SK-N-MC (cell line): ENCODE data around the gene BLOC1S2.

Source experiments
- EZH2 ChIP-seq: fragments of 200-600 bp; sonication (generic); IDR thresholded peaks from one replicate; pipeline ENCODE4 v1.6.1; 2017; ENCODE audit warnings: antibody characterized with exemption
- FOXP2 ChIP-seq: optimal IDR thresholded peaks from 2 replicates; pipeline ENCODE3; 2011; ENCODE audit warnings: mild to moderate bottlenecking, moderate library complexity; ENCODE audit not compliant: insufficient read depth; ENCODE audit errors: extremely low read length, control extremely low read depth
- POLR2AphosphoS5 ChIP-seq: IDR thresholded peaks from 2 replicates; pipeline ENCODE4 v1.6.1; 2012; ENCODE audit warnings: mild to moderate bottlenecking, low read depth, low read length, borderline replicate concordance

GRCh38 chr10:100265821-100266485 is 20.5 kb downstream of the BLOC1S2 start:
- TF ChIP-seq EZH2: no peak
- TF ChIP-seq POLR2AphosphoS5: no peak
- TF ChIP-seq FOXP2: no peak
